WTC11 (cell line): ENCODE measurements around the gene C2orf76. TPM values are rescaled to one million over a fixed set of nuclear protein-coding genes. Genes with fewer than 3 reads are reported as not detected.

Experiments
- ATAC-seq: fragments of 200-7000 bp; cut with Tn5 transposase; 2 replicates; pipeline ENCODE4 v1.10.0; 2021; ENCODE audit warnings: mild to moderate bottlenecking, moderate library complexity
- CTCF ChIA-PET: fragments of 300-600 bp; sonication (Branson Sonifier 250); formaldehyde crosslinking; loops from one replicate; lab custom pipeline; 2021; ENCODE audit warnings: antibody characterized with exemption; lab: Charles Lee
- POLR2A ChIA-PET: fragments of 350-600 bp; sonication (Branson Sonifier 250); formaldehyde crosslinking; loops from one replicate; lab custom pipeline; 2021; ENCODE audit warnings: antibody characterized with exemption; lab: Charles Lee
- DNase-seq: peaks from one replicate; pipeline ENCODE4 v3.0.0; 2021; ENCODE audit warnings: low spot score
- H3K27ac Mint-ChIP-seq: 2 replicates; pipeline ENCODE4 v1.8.0; 2021; ENCODE audit warnings: mixed read lengths
- H3K27me3 Mint-ChIP-seq: 2 replicates; pipeline ENCODE4 v1.8.0; 2021; ENCODE audit warnings: low read depth, mild to moderate bottlenecking, moderate library complexity, mixed read lengths
- H3K36me3 Mint-ChIP-seq: 2 replicates; pipeline ENCODE4 v1.8.0; 2021; ENCODE audit warnings: mixed read lengths
- H3K4me1 Mint-ChIP-seq: 2 replicates; pipeline ENCODE4 v1.8.0; 2022; ENCODE audit warnings: mixed read lengths
- H3K4me3 Mint-ChIP-seq: 2 replicates; pipeline ENCODE4 v1.8.0; 2021; ENCODE audit warnings: mild to moderate bottlenecking, moderate library complexity, mixed read lengths
- H3K9me3 Mint-ChIP-seq: 2 replicates; pipeline ENCODE4 v1.8.0; 2021; ENCODE audit warnings: mixed read lengths
- CBFB ChIP-seq: sonication (generic); formaldehyde crosslinking; IDR thresholded peaks from 2 replicates; pipeline ENCODE4 v1.8.1; 2022; ENCODE audit warnings: mild to moderate bottlenecking, low read depth, missing genetic modification reagents
- KAT7 ChIP-seq: sonication (generic); formaldehyde crosslinking; IDR thresholded peaks from 2 replicates; pipeline ENCODE4 v1.8.1; 2023; ENCODE audit warnings: missing genetic modification reagents, mild to moderate bottlenecking, borderline replicate concordance
- MXD4 ChIP-seq: fragments of 250-450 bp; sonication (Bioruptor Pico); IDR thresholded peaks from 2 replicates; pipeline ENCODE4 v1.8.0; 2021; ENCODE audit warnings: mild to moderate bottlenecking, moderate library complexity, borderline replicate concordance
- NFE2L1 ChIP-seq: sonication (generic); formaldehyde crosslinking; IDR thresholded peaks from 2 replicates; pipeline ENCODE4 v1.8.1; 2023; ENCODE audit warnings: missing genetic modification reagents
- NR1H2 ChIP-seq: sonication (generic); formaldehyde crosslinking; IDR thresholded peaks from 2 replicates; pipeline ENCODE4 v1.9.0; 2021; ENCODE audit warnings: mild to moderate bottlenecking, moderate library complexity, missing genetic modification reagents
- ZBTB21 ChIP-seq: sonication (generic); formaldehyde crosslinking; IDR thresholded peaks from 2 replicates; pipeline ENCODE4 v1.8.1; 2023; ENCODE audit warnings: mild to moderate bottlenecking, missing genetic modification reagents, borderline replicate concordance
- ZNF396 ChIP-seq: fragments of 250-450 bp; sonication (Bioruptor Pico); IDR thresholded peaks from 2 replicates; pipeline ENCODE4 v1.8.0; 2021; ENCODE audit warnings: mild to moderate bottlenecking, moderate library complexity, borderline replicate concordance
- ZNF423 ChIP-seq: fragments of 250-450 bp; sonication (Bioruptor Pico); IDR thresholded peaks from 2 replicates; pipeline ENCODE4 v2.1.2; 2022; ENCODE audit warnings: mild to moderate bottlenecking, moderate library complexity
- total RNA-seq: library from RNA; stranded (reverse); gene quantifications from 3 replicates; pipeline ENCODE4 v1.2.3, GENCODE V29; 2021
- TF ChIP-seq, protein P1 (sequence below): sonication (generic); formaldehyde crosslinking; IDR thresholded peaks from 2 replicates; pipeline ENCODE4 v1.8.1; 2022; ENCODE audit warnings: missing genetic modification reagents, borderline replicate concordance
- TF ChIP-seq, protein P2 (sequence below): sonication (generic); formaldehyde crosslinking; IDR thresholded peaks from 2 replicates; pipeline ENCODE4 v1.8.0; 2022; ENCODE audit warnings: mild to moderate bottlenecking, missing genetic modification reagents
- TF ChIP-seq, protein P3 (sequence below): sonication (generic); formaldehyde crosslinking; IDR thresholded peaks from 2 replicates; pipeline ENCODE4 v1.8.1; 2023; ENCODE audit warnings: mild to moderate bottlenecking, missing genetic modification reagents, moderate library complexity
- TF ChIP-seq, protein P4 (sequence below): fragments of 200-600 bp; IDR thresholded peaks from 2 replicates; pipeline ENCODE4 v1.8.0; 2022; ENCODE audit warnings: antibody characterized with exemption
- TF ChIP-seq, protein P5 (sequence below): sonication (generic); formaldehyde crosslinking; conservative IDR thresholded peaks from 2 replicates; pipeline ENCODE4 v1.8.1; 2023; ENCODE audit warnings: mild to moderate bottlenecking, low read depth, missing genetic modification reagents, moderate library complexity
- TF ChIP-seq, protein P6 (sequence below): sonication (generic); formaldehyde crosslinking; IDR thresholded peaks from 2 replicates; pipeline ENCODE4 v1.8.1; 2023; ENCODE audit warnings: mild to moderate bottlenecking, missing genetic modification reagents, moderate library complexity
- TF ChIP-seq, protein P7 (sequence below): fragments of 250-450 bp; sonication (Bioruptor Pico); IDR thresholded peaks from 2 replicates; pipeline ENCODE4 v1.9.0; 2021; ENCODE audit warnings: mild to moderate bottlenecking, borderline replicate concordance

C2orf76 gene
- total RNA-seq, 1 experiment from 2014 or later, result 4.4 TPM

DNA sequence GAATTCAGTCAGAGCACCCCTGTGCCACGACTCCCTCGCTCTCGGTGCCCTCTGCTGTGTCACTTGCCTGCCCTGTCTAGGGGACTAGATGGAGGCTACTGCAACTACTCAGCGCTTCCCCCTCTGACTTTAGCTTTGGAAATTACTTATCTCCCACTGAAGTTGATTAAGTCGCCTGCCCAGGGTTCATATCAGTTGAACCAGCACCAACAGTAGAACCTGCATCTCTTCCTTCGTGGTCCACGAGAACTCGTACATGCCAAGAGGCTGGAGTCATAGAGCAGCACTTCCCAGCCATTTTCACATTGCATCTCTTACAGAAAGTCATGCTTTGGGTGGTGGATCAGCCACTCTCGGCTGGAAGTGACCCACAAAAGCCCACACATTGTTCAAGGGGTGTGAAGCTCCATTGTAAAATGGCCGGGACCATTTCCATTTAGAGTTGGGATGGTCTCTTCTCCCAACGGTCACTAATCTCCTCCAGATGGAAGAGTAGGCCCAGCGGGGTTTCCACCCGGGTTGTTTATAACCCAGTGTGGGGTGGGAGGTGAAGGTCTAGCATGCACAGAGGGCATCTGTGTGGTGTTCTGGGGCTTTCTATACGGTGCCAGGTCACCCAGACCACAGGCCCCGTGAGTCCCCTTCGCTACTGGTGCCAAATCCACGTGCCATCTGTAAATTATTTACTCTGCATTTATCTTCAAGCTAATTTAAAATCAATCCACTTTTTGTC lies 105.0 kb downstream of the C2orf76 start:
- H3K27me3 Mint-ChIP-seq, result no peaks in the 10 kb centered on the region
- H3K27ac Mint-ChIP-seq, result no peak overlapping the region
- peaks cover 37% of the 10 kb centered on the region for H3K4me1 Mint-ChIP-seq
- CTCF ChIA-PET, result no interaction called here
- peaks cover 4% of the 10 kb centered on the region; the same call in 1 of the 2 replicates for H3K36me3 Mint-ChIP-seq
- no peak overlapping the region for H3K4me3 Mint-ChIP-seq
- H3K9me3 Mint-ChIP-seq, result no peaks in the 10 kb centered on the region
- TF ChIP-seq, protein P1, sequence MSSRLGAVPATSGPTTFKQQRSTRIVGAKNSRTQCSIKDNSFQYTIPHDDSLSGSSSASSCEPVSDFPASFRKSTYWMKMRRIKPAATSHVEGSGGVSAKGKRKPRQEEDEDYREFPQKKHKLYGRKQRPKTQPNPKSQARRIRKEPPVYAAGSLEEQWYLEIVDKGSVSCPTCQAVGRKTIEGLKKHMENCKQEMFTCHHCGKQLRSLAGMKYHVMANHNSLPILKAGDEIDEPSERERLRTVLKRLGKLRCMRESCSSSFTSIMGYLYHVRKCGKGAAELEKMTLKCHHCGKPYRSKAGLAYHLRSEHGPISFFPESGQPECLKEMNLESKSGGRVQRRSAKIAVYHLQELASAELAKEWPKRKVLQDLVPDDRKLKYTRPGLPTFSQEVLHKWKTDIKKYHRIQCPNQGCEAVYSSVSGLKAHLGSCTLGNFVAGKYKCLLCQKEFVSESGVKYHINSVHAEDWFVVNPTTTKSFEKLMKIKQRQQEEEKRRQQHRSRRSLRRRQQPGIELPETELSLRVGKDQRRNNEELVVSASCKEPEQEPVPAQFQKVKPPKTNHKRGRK (CRISPR knock-in tag), result no peak
- no peak for TF ChIP-seq CBFB (CRISPR knock-in tag)
- TF ChIP-seq, protein P2, sequence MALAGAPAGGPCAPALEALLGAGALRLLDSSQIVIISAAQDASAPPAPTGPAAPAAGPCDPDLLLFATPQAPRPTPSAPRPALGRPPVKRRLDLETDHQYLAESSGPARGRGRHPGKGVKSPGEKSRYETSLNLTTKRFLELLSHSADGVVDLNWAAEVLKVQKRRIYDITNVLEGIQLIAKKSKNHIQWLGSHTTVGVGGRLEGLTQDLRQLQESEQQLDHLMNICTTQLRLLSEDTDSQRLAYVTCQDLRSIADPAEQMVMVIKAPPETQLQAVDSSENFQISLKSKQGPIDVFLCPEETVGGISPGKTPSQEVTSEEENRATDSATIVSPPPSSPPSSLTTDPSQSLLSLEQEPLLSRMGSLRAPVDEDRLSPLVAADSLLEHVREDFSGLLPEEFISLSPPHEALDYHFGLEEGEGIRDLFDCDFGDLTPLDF (CRISPR knock-in tag), result no peak
- TF ChIP-seq KAT7 (CRISPR knock-in tag), result no peak
- TF ChIP-seq, protein P3, sequence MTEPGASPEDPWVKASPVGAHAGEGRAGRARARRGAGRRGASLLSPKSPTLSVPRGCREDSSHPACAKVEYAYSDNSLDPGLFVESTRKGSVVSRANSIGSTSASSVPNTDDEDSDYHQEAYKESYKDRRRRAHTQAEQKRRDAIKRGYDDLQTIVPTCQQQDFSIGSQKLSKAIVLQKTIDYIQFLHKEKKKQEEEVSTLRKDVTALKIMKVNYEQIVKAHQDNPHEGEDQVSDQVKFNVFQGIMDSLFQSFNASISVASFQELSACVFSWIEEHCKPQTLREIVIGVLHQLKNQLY (CRISPR knock-in tag), result no peak
- no peak for TF ChIP-seq ZNF423 (CRISPR knock-in tag)
- TF ChIP-seq ZNF396 (CRISPR knock-in tag), result no peak
- no peak for TF ChIP-seq NFE2L1 (CRISPR knock-in tag)
- TF ChIP-seq ZBTB21 (CRISPR knock-in tag), result no peak
- TF ChIP-seq, protein P4, sequence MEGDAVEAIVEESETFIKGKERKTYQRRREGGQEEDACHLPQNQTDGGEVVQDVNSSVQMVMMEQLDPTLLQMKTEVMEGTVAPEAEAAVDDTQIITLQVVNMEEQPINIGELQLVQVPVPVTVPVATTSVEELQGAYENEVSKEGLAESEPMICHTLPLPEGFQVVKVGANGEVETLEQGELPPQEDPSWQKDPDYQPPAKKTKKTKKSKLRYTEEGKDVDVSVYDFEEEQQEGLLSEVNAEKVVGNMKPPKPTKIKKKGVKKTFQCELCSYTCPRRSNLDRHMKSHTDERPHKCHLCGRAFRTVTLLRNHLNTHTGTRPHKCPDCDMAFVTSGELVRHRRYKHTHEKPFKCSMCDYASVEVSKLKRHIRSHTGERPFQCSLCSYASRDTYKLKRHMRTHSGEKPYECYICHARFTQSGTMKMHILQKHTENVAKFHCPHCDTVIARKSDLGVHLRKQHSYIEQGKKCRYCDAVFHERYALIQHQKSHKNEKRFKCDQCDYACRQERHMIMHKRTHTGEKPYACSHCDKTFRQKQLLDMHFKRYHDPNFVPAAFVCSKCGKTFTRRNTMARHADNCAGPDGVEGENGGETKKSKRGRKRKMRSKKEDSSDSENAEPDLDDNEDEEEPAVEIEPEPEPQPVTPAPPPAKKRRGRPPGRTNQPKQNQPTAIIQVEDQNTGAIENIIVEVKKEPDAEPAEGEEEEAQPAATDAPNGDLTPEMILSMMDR, result no peak
- no peak for TF ChIP-seq NR1H2 (CRISPR knock-in tag)
- TF ChIP-seq, protein P5, sequence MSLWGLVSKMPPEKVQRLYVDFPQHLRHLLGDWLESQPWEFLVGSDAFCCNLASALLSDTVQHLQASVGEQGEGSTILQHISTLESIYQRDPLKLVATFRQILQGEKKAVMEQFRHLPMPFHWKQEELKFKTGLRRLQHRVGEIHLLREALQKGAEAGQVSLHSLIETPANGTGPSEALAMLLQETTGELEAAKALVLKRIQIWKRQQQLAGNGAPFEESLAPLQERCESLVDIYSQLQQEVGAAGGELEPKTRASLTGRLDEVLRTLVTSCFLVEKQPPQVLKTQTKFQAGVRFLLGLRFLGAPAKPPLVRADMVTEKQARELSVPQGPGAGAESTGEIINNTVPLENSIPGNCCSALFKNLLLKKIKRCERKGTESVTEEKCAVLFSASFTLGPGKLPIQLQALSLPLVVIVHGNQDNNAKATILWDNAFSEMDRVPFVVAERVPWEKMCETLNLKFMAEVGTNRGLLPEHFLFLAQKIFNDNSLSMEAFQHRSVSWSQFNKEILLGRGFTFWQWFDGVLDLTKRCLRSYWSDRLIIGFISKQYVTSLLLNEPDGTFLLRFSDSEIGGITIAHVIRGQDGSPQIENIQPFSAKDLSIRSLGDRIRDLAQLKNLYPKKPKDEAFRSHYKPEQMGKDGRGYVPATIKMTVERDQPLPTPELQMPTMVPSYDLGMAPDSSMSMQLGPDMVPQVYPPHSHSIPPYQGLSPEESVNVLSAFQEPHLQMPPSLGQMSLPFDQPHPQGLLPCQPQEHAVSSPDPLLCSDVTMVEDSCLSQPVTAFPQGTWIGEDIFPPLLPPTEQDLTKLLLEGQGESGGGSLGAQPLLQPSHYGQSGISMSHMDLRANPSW, result no peak
- TF ChIP-seq, protein P6, sequence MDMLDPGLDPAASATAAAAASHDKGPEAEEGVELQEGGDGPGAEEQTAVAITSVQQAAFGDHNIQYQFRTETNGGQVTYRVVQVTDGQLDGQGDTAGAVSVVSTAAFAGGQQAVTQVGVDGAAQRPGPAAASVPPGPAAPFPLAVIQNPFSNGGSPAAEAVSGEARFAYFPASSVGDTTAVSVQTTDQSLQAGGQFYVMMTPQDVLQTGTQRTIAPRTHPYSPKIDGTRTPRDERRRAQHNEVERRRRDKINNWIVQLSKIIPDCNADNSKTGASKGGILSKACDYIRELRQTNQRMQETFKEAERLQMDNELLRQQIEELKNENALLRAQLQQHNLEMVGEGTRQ (CRISPR knock-in tag), result no peak
- TF ChIP-seq MXD4 (CRISPR knock-in tag), result no peak
- TF ChIP-seq, protein P7, sequence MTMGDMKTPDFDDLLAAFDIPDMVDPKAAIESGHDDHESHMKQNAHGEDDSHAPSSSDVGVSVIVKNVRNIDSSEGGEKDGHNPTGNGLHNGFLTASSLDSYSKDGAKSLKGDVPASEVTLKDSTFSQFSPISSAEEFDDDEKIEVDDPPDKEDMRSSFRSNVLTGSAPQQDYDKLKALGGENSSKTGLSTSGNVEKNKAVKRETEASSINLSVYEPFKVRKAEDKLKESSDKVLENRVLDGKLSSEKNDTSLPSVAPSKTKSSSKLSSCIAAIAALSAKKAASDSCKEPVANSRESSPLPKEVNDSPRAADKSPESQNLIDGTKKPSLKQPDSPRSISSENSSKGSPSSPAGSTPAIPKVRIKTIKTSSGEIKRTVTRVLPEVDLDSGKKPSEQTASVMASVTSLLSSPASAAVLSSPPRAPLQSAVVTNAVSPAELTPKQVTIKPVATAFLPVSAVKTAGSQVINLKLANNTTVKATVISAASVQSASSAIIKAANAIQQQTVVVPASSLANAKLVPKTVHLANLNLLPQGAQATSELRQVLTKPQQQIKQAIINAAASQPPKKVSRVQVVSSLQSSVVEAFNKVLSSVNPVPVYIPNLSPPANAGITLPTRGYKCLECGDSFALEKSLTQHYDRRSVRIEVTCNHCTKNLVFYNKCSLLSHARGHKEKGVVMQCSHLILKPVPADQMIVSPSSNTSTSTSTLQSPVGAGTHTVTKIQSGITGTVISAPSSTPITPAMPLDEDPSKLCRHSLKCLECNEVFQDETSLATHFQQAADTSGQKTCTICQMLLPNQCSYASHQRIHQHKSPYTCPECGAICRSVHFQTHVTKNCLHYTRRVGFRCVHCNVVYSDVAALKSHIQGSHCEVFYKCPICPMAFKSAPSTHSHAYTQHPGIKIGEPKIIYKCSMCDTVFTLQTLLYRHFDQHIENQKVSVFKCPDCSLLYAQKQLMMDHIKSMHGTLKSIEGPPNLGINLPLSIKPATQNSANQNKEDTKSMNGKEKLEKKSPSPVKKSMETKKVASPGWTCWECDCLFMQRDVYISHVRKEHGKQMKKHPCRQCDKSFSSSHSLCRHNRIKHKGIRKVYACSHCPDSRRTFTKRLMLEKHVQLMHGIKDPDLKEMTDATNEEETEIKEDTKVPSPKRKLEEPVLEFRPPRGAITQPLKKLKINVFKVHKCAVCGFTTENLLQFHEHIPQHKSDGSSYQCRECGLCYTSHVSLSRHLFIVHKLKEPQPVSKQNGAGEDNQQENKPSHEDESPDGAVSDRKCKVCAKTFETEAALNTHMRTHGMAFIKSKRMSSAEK (CRISPR knock-in tag), result no peak
- POLR2A ChIA-PET, result no interaction called here
- ATAC-seq (no peak), DNase-seq (no peak)
